ENCODE results near the gene ZBTB7B.
"Not testable (repeated sequence)": the region's sequence is repeated elsewhere in the genome, so short reads cannot be mapped to it uniquely, and the experiment has no call there.

Gene ZBTB7B

GRCh38 chr1:154982897-154983648, 19.5 kb upstream of the ZBTB7B start, which contains the start of gene FLAD1:
FLAD1 (plus strand) TSS chr1:154983344; CDS start chr1:154983695, 351 bp downstream.
- Histone ChIP-seq H3K4me2 (peak within 1 kb of the TSS; percentile 99), H3K4me3 (peak within 1 kb of the TSS; percentile 94), H3K27me3 (no peaks in the 10 kb centered on the region), H3K9me3 (no peaks in the 10 kb centered on the region), H3K36me3 (peaks cover 66% of the 10 kb centered on the region), H4K20me1 (peaks cover 17% of the 10 kb centered on the region), H3K27ac (peak within 1 kb of the TSS; percentile 86), H3K4me1 (peaks cover 40% of the 10 kb centered on the region), H3K9ac (peak within 1 kb of the TSS; percentile 96)
- TF ChIP-seq Cebpa-rat (IDR thresholded peaks at IDR 0.05): no peak

- H3K4me3 ChIP-seq: peak overlapping the region; percentile 94
- H4K20me1 ChIP-seq: peaks cover 26% of the 10 kb centered on the region
- no peak for TF ChIP-seq Cebpa-rat (IDR thresholded peaks at IDR 0.05)
- peak overlapping the region; percentile 96 for H3K9ac ChIP-seq
- H3K4me1 ChIP-seq: peaks cover 43% of the 10 kb centered on the region
- peak overlapping the region; percentile 99 for H3K4me2 ChIP-seq
- H3K36me3 ChIP-seq: peaks cover 69% of the 10 kb centered on the region
- H3K27me3 ChIP-seq: no peaks in the 10 kb centered on the region
- peak overlapping the region; percentile 86 for H3K27ac ChIP-seq
- H3K9me3 ChIP-seq: no peaks in the 10 kb centered on the region
Observed at GRCh38 chr1:154983776-154984466, 18.7 kb upstream of the ZBTB7B start.

GRCh38 chr1:154986736-154987135, 15.9 kb upstream of the ZBTB7B start:
- Histone ChIP-seq H3K36me3 (peaks cover 68% of the 10 kb centered on the region), H3K4me1 (peaks cover 48% of the 10 kb centered on the region), H4K20me1 (peaks cover 42% of the 10 kb centered on the region)
- H3K27ac ChIP-seq, H3K4me3 ChIP-seq, H3K9me3 ChIP-seq, H3K27me3 ChIP-seq, H3K4me2 ChIP-seq, H3K9ac ChIP-seq: not testable (repeated sequence)

- Histone ChIP-seq H3K9me3 (no peaks in the 10 kb centered on the region), H3K36me3 (peaks cover 71% of the 10 kb centered on the region), H3K9ac (no peak overlapping the region), H3K4me3 (no peak overlapping the region), H3K4me2 (no peak overlapping the region), H3K4me1 (peaks cover 42% of the 10 kb centered on the region), H4K20me1 (peaks cover 42% of the 10 kb centered on the region), H3K27ac (no peak overlapping the region), H3K27me3 (no peaks in the 10 kb centered on the region)
- TF ChIP-seq Cebpa-rat (IDR thresholded peaks at IDR 0.05): no peak
Observed at GRCh38 chr1:154987326-154987725, 15.3 kb upstream of the ZBTB7B start.

GRCh38 chr1:154988058-154988954, 14.3 kb upstream of the ZBTB7B start:
- Histone ChIP-seq H3K36me3 (peaks cover 79% of the 10 kb centered on the region), H3K27ac (no peak overlapping the region), H3K4me1 (peaks cover 47% of the 10 kb centered on the region), H3K4me2 (no peak overlapping the region; the same call in 1 of the 2 replicates), H3K4me3 (no peak overlapping the region), H4K20me1 (peaks cover 42% of the 10 kb centered on the region), H3K9me3 (no peaks in the 10 kb centered on the region), H3K9ac (peak overlapping the region; percentile 41; the same call in 1 of the 2 replicates), H3K27me3 (no peaks in the 10 kb centered on the region)
- TF ChIP-seq Cebpa-rat (IDR thresholded peaks at IDR 0.05): no peak

GRCh38 chr1:154989195-154989860, 13.3 kb upstream of the ZBTB7B start:
- H3K27ac ChIP-seq: no peak overlapping the region
- H3K36me3 ChIP-seq: peaks cover 84% of the 10 kb centered on the region
- H3K4me3 ChIP-seq: no peak overlapping the region
- H4K20me1 ChIP-seq: peaks cover 38% of the 10 kb centered on the region
- TF ChIP-seq Cebpa-rat (IDR thresholded peaks at IDR 0.05): no peak
- peak overlapping the region; percentile 41; the same call in 1 of the 2 replicates for H3K9ac ChIP-seq
- H3K9me3 ChIP-seq: no peaks in the 10 kb centered on the region
- H3K4me2 ChIP-seq: no peak overlapping the region
- H3K27me3 ChIP-seq: no peaks in the 10 kb centered on the region
- H3K4me1 ChIP-seq: peaks cover 50% of the 10 kb centered on the region

GRCh38 chr1:154990276-154990675, 12.3 kb upstream of the ZBTB7B start:
- no peak for TF ChIP-seq Cebpa-rat (IDR thresholded peaks at IDR 0.05)
- peaks cover 80% of the 10 kb centered on the region for H3K36me3 ChIP-seq
- no peak overlapping the region for H3K4me3 ChIP-seq
- peaks cover 38% of the 10 kb centered on the region for H4K20me1 ChIP-seq
- no peak overlapping the region for H3K4me2 ChIP-seq
- H3K9me3 ChIP-seq: no peaks in the 10 kb centered on the region
- peaks cover 50% of the 10 kb centered on the region for H3K4me1 ChIP-seq
- H3K27ac ChIP-seq: no peak overlapping the region
- H3K9ac ChIP-seq: no peak overlapping the region
- H3K27me3 ChIP-seq: no peaks in the 10 kb centered on the region

GRCh38 chr1:154992721-154993571, 9.7 kb upstream of the ZBTB7B start:
- H3K4me1 ChIP-seq: peaks cover 66% of the 10 kb centered on the region
- peaks cover 26% of the 10 kb centered on the region for H4K20me1 ChIP-seq
- no peak overlapping the region for H3K9ac ChIP-seq
- peak overlapping the region; percentile 41; the same call in 1 of the 2 replicates for H3K27ac ChIP-seq
- H3K9me3 ChIP-seq: no peaks in the 10 kb centered on the region
- H3K27me3 ChIP-seq: no peaks in the 10 kb centered on the region
- peak overlapping the region; percentile 51 for H3K4me2 ChIP-seq
- TF ChIP-seq Cebpa-rat (IDR thresholded peaks at IDR 0.05): no peak
- H3K4me3 ChIP-seq: no peak overlapping the region
- peaks cover 55% of the 10 kb centered on the region for H3K36me3 ChIP-seq

Measured in BLaER1 (cell line).